HCT116 (cell line): ENCODE results near the gene LRSAM1.

Experiments used
- EZH2phosphoT487 ChIP-seq: fragments of 200-600 bp; IDR thresholded peaks from 2 replicates; pipeline ENCODE4 v1.6.1; 2018; ENCODE audit warnings: antibody characterized with exemption, borderline replicate concordance
- POLR2AphosphoS5 ChIP-seq: IDR thresholded peaks from 2 replicates; pipeline ENCODE4 v1.6.1; 2011; ENCODE audit warnings: mild to moderate bottlenecking, low read depth, low read length, moderate library complexity
- TF ChIP-seq, protein P1 (sequence below): IDR thresholded peaks from 2 replicates; pipeline ENCODE4 v1.6.1; 2012

DNA sequence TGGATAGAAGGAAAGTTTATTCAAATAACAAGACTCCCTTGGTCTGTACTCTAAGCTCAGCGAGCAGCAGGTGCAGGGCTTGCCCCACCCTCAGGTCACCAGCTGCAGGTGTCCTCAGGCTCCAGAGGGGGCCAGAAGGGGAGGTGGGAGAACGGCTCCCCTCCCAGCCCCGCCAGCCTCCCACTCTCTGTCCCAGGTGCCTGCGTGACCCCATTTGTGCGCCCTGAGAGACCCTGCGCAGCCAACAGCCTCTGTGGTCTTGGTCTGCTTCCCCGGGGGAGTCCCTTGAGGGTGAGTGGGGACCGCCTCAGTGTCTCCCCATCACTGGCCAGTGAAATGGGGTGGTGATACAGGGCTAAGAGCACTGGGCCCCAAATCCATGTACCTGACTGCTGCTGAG is 98.4 kb downstream of the LRSAM1 start:
- TF ChIP-seq, protein P1, sequence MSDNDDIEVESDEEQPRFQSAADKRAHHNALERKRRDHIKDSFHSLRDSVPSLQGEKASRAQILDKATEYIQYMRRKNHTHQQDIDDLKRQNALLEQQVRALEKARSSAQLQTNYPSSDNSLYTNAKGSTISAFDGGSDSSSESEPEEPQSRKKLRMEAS, result no peak
- TF ChIP-seq POLR2AphosphoS5 (no peak), EZH2phosphoT487 (no peak)
